ENCODE results near the gene DNAJB8. TPM values are rescaled to one million over a fixed set of nuclear protein-coding genes. Genes with fewer than 3 reads are reported as not detected.
A peak's percentile ranks its signal among the peaks of the same experiment; 100 is the strongest.

Gene DNAJB8
- total and polyA plus RNA-seq, 3 experiments from 2014 or later = not detected

DNA sequence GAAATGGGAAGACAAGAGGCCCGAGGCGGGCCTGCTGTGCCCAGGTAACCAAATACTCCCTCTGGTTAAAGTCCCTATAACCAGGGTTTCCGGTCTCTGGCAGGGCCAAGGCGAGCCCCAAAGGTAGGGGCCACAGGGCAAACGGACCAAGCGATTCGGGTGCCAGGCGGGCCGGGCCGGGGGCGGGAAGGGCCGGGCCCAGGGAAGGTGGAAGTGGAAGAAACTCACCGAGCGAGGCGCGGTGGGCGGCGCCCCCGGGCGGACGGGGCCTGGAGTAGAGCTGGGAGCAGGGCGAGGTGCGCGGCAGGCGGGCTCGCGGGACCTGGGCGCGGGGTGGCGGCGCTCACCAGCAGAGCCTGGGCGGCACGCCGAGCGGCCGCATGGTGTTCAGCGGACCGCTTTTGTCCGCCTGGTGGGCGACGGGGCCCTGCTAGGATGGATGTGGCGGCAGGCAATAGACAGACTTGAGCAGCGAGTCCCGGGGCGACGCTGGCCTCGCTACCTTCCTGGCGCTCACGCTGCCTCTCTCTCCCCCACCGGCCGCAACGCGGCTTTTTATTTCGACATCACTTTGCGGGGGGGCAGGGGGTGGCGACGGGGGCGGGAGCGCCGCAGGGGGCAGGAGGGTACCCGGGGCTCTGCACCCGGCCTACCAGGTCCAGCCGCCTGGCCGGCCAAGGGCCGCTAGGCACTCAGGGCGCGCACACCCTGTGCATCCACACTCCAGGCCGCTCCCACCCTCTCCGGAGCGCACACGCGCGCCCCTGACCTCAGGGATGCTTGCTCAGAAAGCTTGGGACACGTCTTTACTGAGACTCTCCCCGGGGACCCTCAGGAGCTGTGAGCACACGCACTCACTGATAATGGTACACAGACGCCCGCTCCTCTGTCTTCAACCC is 26.2 kb upstream of the DNAJB8 start, which contains the start of gene GATA2:
GATA2 (minus strand) TSS at position 531 of the 899 bp plus-strand sequence. CDS start 6,170 bp downstream, outside the sequence.
- H3K4me1 ChIP-seq (ENCODE audit: insufficient read depth, low read length) = peaks cover 34% of the 10 kb centered on the region
- CTCF ChIA-PET = interaction anchor here (1.2 kb wide), 1 partner anchor 10 kb away, joined by 4 read pairs; no protein-coding TSS in a partner anchor
- POLR2A ChIA-PET = no interaction called here
- Mint-ChIP-seq H3K27ac (peak within 1 kb of the TSS in 1 of 8 donors; percentile 67), H3K4me1 (peaks cover 10 to 53% (median 23%) of the 10 kb centered on the region in 3 donors), H3K9me3 (no peaks in the 10 kb centered on the region), H3K27me3 (peaks cover 63 to 68% of the 10 kb centered on the region in 2 donors), H3K4me3 (peak within 1 kb of the TSS; percentile 1 to 78 (median 45)), H3K36me3 (no peaks in the 10 kb centered on the region)
- peaks cover 56% of the 10 kb centered on the region for H3K27me3 ChIP-seq (ENCODE audit: insufficient read depth, low read length, poor library complexity, severe bottlenecking)
- DNase-seq = peak in 2 of 5 donors; percentile 28 to 49
- H3K27ac ChIP-seq (ENCODE audit: low read depth, low read length) = peak within 1 kb of the TSS; percentile 76
- no peaks in the 10 kb centered on the region for H3K9me3 ChIP-seq (ENCODE audit: low read length)
- H3K4me3 ChIP-seq (ENCODE audit: low read length) = no peak within 1 kb of the TSS
- H3K36me3 ChIP-seq (ENCODE audit: insufficient read depth, low read length) = no peaks in the 10 kb centered on the region

- peak overlapping the region in 6 of 7 donors; percentile 25 to 78 (median 43) for H3K4me3 Mint-ChIP-seq
- peak in 1 of 5 donors; percentile 27 for DNase-seq
- no peaks in the 10 kb centered on the region for H3K36me3 Mint-ChIP-seq
- no peak overlapping the region for H3K27ac Mint-ChIP-seq
- peaks cover 62 to 66% of the 10 kb centered on the region in 2 donors for H3K27me3 Mint-ChIP-seq
- H3K9me3 Mint-ChIP-seq = no peaks in the 10 kb centered on the region
- Histone ChIP-seq H3K36me3 (ENCODE audit: insufficient read depth, low read length) (no peaks in the 10 kb centered on the region), H3K27me3 (ENCODE audit: insufficient read depth, low read length, poor library complexity, severe bottlenecking) (peaks cover 57% of the 10 kb centered on the region), H3K27ac (ENCODE audit: low read depth, low read length) (peak overlapping the region; percentile 76), H3K9me3 (ENCODE audit: low read length) (no peaks in the 10 kb centered on the region), H3K4me3 (ENCODE audit: low read length) (peak overlapping the region; percentile 19), H3K4me1 (ENCODE audit: insufficient read depth, low read length) (peaks cover 34% of the 10 kb centered on the region)
- ChIA-PET POLR2A (no interaction called here), CTCF (interaction anchor here (1.2 kb wide), 1 partner anchor 9 kb away, joined by 4 read pairs; no protein-coding TSS in a partner anchor)
- H3K4me1 Mint-ChIP-seq = peaks cover 15 to 53% (median 26%) of the 10 kb centered on the region in 3 donors
These were observed 25.4 kb upstream of the DNAJB8 start for GRCh38 chr3:128491941-128492670.

- DNase-seq = no peak
- no peaks in the 10 kb centered on the region for H3K9me3 Mint-ChIP-seq
- peak overlapping the region in 5 of 7 donors; percentile 22 to 78 (median 45) for H3K4me3 Mint-ChIP-seq
- H3K4me1 ChIP-seq (ENCODE audit: insufficient read depth, low read length) = peaks cover 34% of the 10 kb centered on the region
- no peak overlapping the region for H3K27ac Mint-ChIP-seq
- H3K4me1 Mint-ChIP-seq = peaks cover 15 to 57% (median 28%) of the 10 kb centered on the region in 3 donors
- H3K4me3 ChIP-seq (ENCODE audit: low read length) = peak overlapping the region; percentile 19
- no peaks in the 10 kb centered on the region for H3K36me3 ChIP-seq (ENCODE audit: insufficient read depth, low read length)
- CTCF ChIA-PET = interaction anchor here (1.2 kb wide), 1 partner anchor 9 kb away, joined by 4 read pairs; no protein-coding TSS in a partner anchor
- H3K27me3 ChIP-seq (ENCODE audit: insufficient read depth, low read length, poor library complexity, severe bottlenecking) = peaks cover 59% of the 10 kb centered on the region
- H3K27me3 Mint-ChIP-seq = peaks cover 60 to 63% of the 10 kb centered on the region in 2 donors
- no peaks in the 10 kb centered on the region for H3K9me3 ChIP-seq (ENCODE audit: low read length)
- POLR2A ChIA-PET = no interaction called here
- no peaks in the 10 kb centered on the region for H3K36me3 Mint-ChIP-seq
- peak overlapping the region; percentile 76 for H3K27ac ChIP-seq (ENCODE audit: low read depth, low read length)
These were observed 24.9 kb upstream of the DNAJB8 start for GRCh38 chr3:128491691-128491940.

DNA sequence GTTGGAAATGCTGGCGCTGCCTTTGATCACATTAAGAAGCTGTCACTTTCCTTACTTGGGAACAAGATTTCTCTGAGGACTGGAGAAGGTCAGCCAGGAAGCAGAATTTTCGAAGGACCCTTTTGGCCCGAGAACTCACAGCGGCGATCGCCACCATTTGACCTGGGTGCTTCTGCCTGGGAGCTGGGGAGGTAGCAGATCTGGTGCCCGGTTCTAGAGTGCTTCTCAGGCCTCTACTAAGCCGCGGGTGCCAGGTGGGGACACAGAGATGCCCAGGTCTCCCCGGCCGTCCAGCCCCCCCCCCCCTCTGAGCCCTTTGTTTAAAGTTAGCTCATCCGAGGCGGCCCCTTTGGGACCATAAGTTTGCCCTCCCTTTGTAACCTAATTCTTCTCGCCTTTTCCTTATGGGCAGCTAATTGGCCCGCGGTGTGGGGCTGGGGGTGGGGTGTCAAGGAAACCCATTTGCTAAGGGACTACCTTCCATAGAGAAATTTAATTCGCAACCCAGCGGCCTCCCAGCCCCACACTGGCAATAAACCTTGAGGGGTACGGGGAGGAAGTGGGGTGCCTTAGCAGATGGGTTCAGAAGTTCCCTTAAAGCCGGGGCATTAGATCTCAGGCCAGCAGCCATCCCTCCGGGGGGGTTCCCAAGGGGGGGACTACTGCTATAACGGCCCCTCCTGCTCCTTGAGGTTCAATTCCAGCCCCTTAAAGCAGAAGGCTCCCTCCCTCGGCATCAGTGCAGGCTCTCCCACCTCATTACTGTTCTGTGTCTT is 24.4 kb upstream of the DNAJB8 start:
- DNase-seq = peak in 1 of 5 donors; percentile 30
- Histone ChIP-seq H3K4me3 (ENCODE audit: low read length) (no peak overlapping the region), H3K4me1 (ENCODE audit: insufficient read depth, low read length) (peaks cover 34% of the 10 kb centered on the region), H3K9me3 (ENCODE audit: low read length) (no peaks in the 10 kb centered on the region), H3K36me3 (ENCODE audit: insufficient read depth, low read length) (no peaks in the 10 kb centered on the region), H3K27me3 (ENCODE audit: insufficient read depth, low read length, poor library complexity, severe bottlenecking) (peaks cover 64% of the 10 kb centered on the region), H3K27ac (ENCODE audit: low read depth, low read length) (peak overlapping the region; percentile 76)
- Mint-ChIP-seq H3K36me3 (no peaks in the 10 kb centered on the region), H3K27me3 (peaks cover 63 to 64% of the 10 kb centered on the region in 2 donors), H3K27ac (no peak overlapping the region), H3K4me1 (peaks cover 13 to 60% (median 31%) of the 10 kb centered on the region in 3 donors), H3K9me3 (no peaks in the 10 kb centered on the region), H3K4me3 (peak overlapping the region in 4 of 7 donors; percentile 41 to 81 (median 64))
- ChIA-PET CTCF (no interaction called here), POLR2A (no interaction called here)

DNA sequence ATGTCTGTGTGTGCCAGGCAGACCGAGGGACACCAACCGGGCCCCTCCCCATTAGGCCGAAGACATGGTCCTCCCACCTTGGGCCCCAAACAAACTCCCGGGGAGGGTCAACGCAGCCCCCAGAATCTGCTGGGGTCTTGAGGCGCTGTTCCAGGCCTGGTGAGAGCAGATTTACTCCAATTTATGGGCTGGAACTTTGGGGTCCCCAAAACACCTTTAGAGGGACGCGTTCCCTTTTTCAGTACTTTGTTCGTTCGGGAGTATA is 23.9 kb upstream of the DNAJB8 start:
- Histone ChIP-seq H3K27ac (ENCODE audit: low read depth, low read length) (peak overlapping the region; percentile 76), H3K27me3 (ENCODE audit: insufficient read depth, low read length, poor library complexity, severe bottlenecking) (peaks cover 65% of the 10 kb centered on the region), H3K4me3 (ENCODE audit: low read length) (no peak overlapping the region), H3K36me3 (ENCODE audit: insufficient read depth, low read length) (no peaks in the 10 kb centered on the region), H3K9me3 (ENCODE audit: low read length) (no peaks in the 10 kb centered on the region), H3K4me1 (ENCODE audit: insufficient read depth, low read length) (peaks cover 34% of the 10 kb centered on the region)
- H3K36me3 Mint-ChIP-seq = no peaks in the 10 kb centered on the region
- POLR2A ChIA-PET = no interaction called here
- H3K9me3 Mint-ChIP-seq = no peaks in the 10 kb centered on the region
- peaks cover 10 to 59% (median 28%) of the 10 kb centered on the region in 3 donors for H3K4me1 Mint-ChIP-seq
- peak overlapping the region in 1 of 8 donors; percentile 65 for H3K27ac Mint-ChIP-seq
- H3K27me3 Mint-ChIP-seq = peaks cover 62 to 63% of the 10 kb centered on the region in 2 donors
- DNase-seq = no peak
- H3K4me3 Mint-ChIP-seq = peak overlapping the region in 4 of 7 donors; percentile 59 to 81 (median 75)
- CTCF ChIA-PET = interaction anchor here (1.2 kb wide), 1 partner anchor 64 kb away, joined by 4 read pairs; no protein-coding TSS in a partner anchor

DNA sequence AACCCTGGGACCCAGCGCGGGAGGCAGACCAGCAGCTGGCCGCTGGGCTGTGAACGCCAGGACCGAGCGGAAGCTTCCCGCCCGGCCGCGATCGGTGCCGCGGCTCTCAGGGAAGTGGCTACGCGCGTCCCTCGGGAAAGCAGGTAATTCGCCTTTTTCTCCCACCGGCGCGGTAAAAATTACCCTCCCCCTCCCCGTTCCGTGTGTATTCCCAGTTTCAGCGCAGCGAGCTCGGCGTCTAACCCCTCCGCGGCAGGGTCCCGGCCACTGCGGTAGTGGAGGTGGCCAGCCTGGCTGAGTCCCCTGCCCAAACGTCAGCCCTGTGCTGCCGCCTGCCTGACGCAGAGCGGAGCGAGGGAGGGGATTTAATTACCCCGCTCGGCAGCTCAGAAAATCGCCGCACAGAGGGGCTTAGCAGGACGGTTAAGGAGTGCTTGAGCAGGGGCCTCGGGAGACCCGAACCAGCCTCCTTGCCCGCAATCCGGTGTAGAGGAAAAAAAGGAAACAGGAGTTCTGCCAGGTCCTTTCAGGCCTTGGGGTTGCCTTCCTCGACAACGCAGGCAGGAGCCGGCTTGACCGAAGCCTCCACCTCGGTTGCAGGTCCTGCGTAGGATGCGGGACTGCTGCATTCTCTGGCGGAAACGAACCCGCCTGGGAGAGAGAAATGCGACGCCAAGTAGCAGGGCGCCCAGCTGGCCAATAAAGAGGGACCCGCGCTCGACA is 23.4 kb upstream of the DNAJB8 start:
- peaks cover 34% of the 10 kb centered on the region for H3K4me1 ChIP-seq (ENCODE audit: insufficient read depth, low read length)
- H3K27ac ChIP-seq (ENCODE audit: low read depth, low read length) = peak overlapping the region; percentile 76
- DNase-seq = peak in 2 of 5 donors; percentile 11 to 41
- POLR2A ChIA-PET = no interaction called here
- Mint-ChIP-seq H3K27ac (no peak overlapping the region), H3K4me1 (peaks cover 10 to 59% (median 28%) of the 10 kb centered on the region in 3 donors), H3K9me3 (no peaks in the 10 kb centered on the region), H3K27me3 (peaks cover 62 to 64% of the 10 kb centered on the region in 2 donors), H3K4me3 (peak overlapping the region; percentile 66 to 81 (median 78)), H3K36me3 (no peaks in the 10 kb centered on the region)
- H3K36me3 ChIP-seq (ENCODE audit: insufficient read depth, low read length) = no peaks in the 10 kb centered on the region
- peaks cover 70% of the 10 kb centered on the region for H3K27me3 ChIP-seq (ENCODE audit: insufficient read depth, low read length, poor library complexity, severe bottlenecking)
- CTCF ChIA-PET = interaction anchor here (0.8 to 1.2 kb wide), 2 partner anchors 63 to 395 kb away, joined by 3 to 4 read pairs; no protein-coding TSS in a partner anchor
- no peaks in the 10 kb centered on the region for H3K9me3 ChIP-seq (ENCODE audit: low read length)
- H3K4me3 ChIP-seq (ENCODE audit: low read length) = peak overlapping the region; percentile 37

- Mint-ChIP-seq H3K27ac (no peak overlapping the region), H3K4me1 (peaks cover 10 to 59% (median 28%) of the 10 kb centered on the region in 3 donors), H3K4me3 (peak overlapping the region; percentile 66 to 81 (median 78)), H3K27me3 (peaks cover 62 to 65% of the 10 kb centered on the region in 2 donors), H3K36me3 (no peaks in the 10 kb centered on the region), H3K9me3 (no peaks in the 10 kb centered on the region)
- no peaks in the 10 kb centered on the region for H3K36me3 ChIP-seq (ENCODE audit: insufficient read depth, low read length)
- peak overlapping the region; percentile 76 for H3K27ac ChIP-seq (ENCODE audit: low read depth, low read length)
- DNase-seq = peak in 2 of 5 donors; percentile 17 to 40
- ChIA-PET CTCF (interaction anchor here (0.8 to 1.2 kb wide), 2 partner anchors 63 to 395 kb away, joined by 3 to 4 read pairs; no protein-coding TSS in a partner anchor), POLR2A (interaction anchor here (0.5 kb wide), 1 partner anchor 138 kb away, joined by 4 read pairs; no protein-coding TSS in a partner anchor)
- H3K4me1 ChIP-seq (ENCODE audit: insufficient read depth, low read length) = peaks cover 34% of the 10 kb centered on the region
- peaks cover 70% of the 10 kb centered on the region for H3K27me3 ChIP-seq (ENCODE audit: insufficient read depth, low read length, poor library complexity, severe bottlenecking)
- H3K4me3 ChIP-seq (ENCODE audit: low read length) = peak overlapping the region; percentile 37
- H3K9me3 ChIP-seq (ENCODE audit: low read length) = no peaks in the 10 kb centered on the region
These were observed 22.9 kb upstream of the DNAJB8 start for GRCh38 chr3:128489674-128489926.

Data from CD8-positive, alpha-beta memory T cell (primary cell).